ENCODE data around the gene GAK. TPM values are rescaled to one million over a fixed set of nuclear protein-coding genes. Genes with fewer than 3 reads are reported as not detected.

Gene GAK
- total RNA-seq, 1 experiment from 2014 or later = 121 TPM

GRCh38 chr4:831483-831805 lies 100.7 kb downstream of the GAK start:
- DNase-seq (ENCODE audit: low read depth) = no peak

- no peak for DNase-seq (ENCODE audit: low read depth)
Measured at GRCh38 chr4:830601-831482, 101.3 kb downstream of the GAK start.

GRCh38 chr4:829761-830600 lies 102.1 kb downstream of the GAK start:
- DNase-seq (ENCODE audit: low read depth) = no peak

GRCh38 chr4:829291-829690 lies 102.8 kb downstream of the GAK start:
- DNase-seq (ENCODE audit: low read depth) = no peak

GRCh38 chr4:828641-829271 lies 103.4 kb downstream of the GAK start:
- DNase-seq (ENCODE audit: low read depth) = peak; percentile 38

GRCh38 chr4:827209-828081 lies 104.7 kb downstream of the GAK start:
- no peak for DNase-seq (ENCODE audit: low read depth)

- DNase-seq (ENCODE audit: low read depth) = no peak
Measured at GRCh38 chr4:826508-827208, 105.5 kb downstream of the GAK start.

GRCh38 chr4:825971-826330 lies 106.2 kb downstream of the GAK start, which contains the start of gene CPLX1:
TSS of gene CPLX1 (minus strand) at chr4:826129. CDS start at chr4:824522, 1,607 bp downstream.
- DNase-seq (ENCODE audit: low read depth) = no peak

- no peak for DNase-seq (ENCODE audit: low read depth)
Measured at GRCh38 chr4:825063-825970, 106.8 kb downstream of the GAK start.

- no peak for DNase-seq (ENCODE audit: low read depth)
Measured at GRCh38 chr4:824461-825062, 107.6 kb downstream of the GAK start.

GRCh38 chr4:823761-824460 lies 108.2 kb downstream of the GAK start:
- no peak for DNase-seq (ENCODE audit: low read depth)

- DNase-seq (ENCODE audit: low read depth) = no peak
Measured at GRCh38 chr4:823176-823760, 108.8 kb downstream of the GAK start.

GRCh38 chr4:822361-823175 lies 109.5 kb downstream of the GAK start:
- DNase-seq (ENCODE audit: low read depth) = no peak

GRCh38 chr4:821631-822030 lies 110.5 kb downstream of the GAK start:
- no peak for DNase-seq (ENCODE audit: low read depth)

- no peak for DNase-seq (ENCODE audit: low read depth)
Measured at GRCh38 chr4:821181-821591, 110.9 kb downstream of the GAK start.

GRCh38 chr4:820230-821172 lies 111.6 kb downstream of the GAK start:
- DNase-seq (ENCODE audit: low read depth) = no peak

All from HT1080 (cell line).